GOT3 (cell line): Measurements from ENCODE around the gene CPNE1.

Experiments
- DNase-seq: peaks from one replicate; lab custom pipeline; 2025; ENCODE audit warnings: mixed read lengths; lab: John Stamatoyannopoulos, UW

CPNE1 gene

DNA sequence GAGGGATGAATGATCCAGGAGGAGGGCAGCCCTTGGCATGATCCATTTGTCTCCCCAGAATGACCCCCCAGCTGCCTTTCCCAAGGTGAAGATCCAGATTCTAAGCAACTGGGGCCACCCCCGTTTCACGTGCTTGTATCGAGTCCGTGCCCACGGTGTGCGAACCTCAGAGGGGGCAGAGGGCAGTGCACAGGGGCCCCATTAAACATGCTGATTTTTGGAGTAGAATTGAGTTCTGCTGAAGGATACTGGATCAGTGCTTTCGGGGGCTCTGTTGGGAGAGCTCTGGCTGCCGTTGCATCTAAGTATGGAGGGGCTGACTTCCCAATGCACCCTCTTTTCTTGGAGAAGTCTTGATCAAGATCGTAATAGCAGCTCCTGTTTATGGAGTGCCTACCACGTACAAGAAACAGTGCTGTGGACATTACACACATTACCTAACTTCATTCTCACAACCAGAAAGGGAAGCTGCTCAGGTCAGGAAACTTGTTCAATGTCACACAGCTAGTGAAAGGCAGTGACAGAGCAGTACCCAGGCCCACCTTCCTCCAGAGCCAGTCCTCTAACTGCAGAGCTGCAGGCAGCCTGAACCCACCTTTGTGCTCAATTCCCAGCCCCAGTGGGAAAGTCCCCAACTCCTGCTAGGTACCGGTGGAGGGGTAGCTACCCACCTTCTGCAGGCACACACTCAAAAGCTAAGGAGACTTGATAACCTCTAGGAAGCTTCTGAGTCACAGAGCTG is 43.7 kb downstream of the CPNE1 start:
- no peak for DNase-seq

DNA sequence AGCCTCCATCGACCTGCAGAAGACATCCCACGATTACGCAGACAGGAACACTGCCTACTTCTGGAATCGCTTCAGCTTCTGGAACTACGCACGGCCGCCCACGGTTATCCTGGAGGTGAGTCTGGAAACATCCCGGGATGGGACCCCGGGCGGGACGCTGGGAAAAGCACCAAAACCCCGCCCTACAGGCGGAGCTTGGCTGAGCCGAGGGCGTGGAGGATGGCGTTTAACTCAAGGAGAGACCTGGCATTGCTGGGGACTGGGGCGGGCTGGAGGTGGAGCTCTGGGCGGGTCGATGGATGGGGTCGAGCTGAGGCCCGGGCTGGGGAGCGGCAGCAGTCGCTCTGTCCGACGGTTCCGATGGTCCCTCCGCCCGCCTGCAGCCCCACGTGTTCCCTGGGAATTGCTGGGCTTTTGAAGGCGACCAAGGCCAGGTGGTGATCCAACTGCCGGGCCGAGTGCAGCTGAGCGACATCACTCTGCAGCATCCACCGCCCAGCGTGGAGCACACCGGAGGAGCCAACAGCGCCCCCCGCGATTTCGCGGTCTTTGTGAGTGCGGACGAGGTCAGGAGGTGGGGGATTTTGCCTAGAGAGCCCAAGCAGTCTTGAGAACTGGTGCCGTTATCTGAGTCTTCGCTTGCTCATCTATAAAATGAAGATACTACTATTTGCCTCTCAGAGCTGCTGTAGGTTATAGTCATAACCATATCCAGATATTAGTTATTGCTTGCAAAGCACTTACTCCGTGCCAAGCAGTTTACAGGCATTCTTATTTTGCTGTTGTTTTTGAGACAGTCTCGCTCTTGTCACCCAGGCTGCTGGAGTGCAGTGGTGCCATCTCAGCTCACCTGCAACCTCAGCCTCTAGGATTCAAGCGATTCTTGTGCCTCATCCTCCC is 45.3 kb downstream of the CPNE1 start:
- peak; percentile 60 for DNase-seq

DNA sequence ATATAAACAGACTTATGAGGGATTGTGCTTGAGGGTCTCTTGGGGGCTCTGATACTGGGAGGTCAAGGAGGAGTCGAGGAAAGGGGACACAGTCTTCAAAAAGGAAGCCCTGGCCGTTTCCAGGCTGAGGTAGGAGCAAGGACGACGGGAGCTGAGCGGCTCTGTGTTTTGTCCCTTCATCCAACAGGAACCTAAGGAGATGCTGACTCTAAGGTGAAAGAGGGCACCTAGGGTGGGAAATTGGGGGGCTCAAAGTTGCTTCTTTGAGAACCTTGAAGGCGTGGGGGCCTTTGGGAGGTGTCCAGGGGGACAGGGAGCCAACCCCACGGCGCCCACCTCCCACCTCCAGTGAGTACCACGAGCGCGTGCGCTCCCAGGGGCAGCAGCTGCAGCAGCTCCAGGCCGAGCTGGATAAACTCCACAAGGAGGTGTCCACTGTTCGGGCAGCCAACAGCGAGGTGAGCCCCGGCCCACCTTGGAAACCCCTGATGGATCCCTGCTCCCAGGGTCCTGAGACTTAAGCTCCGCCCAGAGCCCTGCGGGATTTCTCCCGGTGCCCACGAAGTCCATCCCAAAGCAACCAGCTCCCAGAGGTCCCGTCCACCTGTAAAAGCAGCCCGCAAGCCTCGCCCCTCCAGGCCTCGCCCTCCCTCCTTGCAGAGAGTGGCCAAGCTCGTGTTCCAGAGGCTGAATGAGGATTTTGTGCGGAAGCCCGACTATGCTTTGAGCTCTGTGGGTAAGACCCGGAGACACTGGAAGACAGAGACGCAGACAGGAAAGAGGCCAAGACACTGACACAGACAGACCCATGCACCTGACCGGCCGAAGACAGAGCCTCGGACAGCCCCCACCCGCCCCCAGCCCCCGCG is 46.2 kb downstream of the CPNE1 start:
- no peak for DNase-seq

DNA sequence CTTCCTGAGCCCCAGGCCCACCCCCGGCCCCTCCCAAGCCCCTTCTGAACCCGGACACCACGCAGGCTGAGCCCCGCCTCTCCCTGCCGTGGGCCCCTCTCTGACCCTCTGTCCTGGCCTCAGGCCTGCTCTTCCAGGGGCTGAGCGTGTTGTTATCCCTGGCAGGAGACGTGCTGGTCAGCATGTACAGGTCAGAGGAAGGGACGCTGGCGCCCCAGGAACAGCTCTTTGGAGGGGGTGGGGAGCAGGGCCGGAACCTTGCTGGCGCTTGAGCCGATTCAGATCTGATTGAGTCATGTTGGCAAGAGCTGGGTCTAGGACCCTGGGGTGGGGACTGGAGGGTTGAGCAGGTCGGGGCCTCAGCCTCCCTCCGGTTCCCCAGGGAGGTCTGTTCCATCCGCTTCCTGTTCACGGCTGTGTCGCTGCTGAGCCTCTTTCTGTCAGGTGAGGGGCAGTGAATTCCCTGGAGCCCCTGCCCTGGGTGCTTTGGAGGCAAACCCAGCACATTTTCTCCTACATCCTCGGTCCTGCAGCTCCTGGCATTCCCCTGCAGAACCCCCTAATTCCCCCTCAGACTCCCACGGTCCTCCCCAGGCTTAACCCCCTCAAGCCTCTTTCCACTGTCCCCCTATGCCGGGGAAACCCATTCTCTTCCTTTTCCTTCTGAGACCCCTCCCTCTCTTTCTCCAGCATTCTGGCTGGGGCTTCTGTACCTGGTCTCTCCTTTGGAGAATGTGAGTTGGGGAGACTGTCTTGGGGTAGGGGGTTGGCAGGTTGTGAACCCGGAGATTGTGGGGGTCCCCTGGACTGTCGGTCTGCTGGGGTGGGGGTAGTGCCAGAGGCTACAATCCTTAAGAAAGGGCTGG is 47.1 kb downstream of the CPNE1 start:
- DNase-seq: no peak

DNA sequence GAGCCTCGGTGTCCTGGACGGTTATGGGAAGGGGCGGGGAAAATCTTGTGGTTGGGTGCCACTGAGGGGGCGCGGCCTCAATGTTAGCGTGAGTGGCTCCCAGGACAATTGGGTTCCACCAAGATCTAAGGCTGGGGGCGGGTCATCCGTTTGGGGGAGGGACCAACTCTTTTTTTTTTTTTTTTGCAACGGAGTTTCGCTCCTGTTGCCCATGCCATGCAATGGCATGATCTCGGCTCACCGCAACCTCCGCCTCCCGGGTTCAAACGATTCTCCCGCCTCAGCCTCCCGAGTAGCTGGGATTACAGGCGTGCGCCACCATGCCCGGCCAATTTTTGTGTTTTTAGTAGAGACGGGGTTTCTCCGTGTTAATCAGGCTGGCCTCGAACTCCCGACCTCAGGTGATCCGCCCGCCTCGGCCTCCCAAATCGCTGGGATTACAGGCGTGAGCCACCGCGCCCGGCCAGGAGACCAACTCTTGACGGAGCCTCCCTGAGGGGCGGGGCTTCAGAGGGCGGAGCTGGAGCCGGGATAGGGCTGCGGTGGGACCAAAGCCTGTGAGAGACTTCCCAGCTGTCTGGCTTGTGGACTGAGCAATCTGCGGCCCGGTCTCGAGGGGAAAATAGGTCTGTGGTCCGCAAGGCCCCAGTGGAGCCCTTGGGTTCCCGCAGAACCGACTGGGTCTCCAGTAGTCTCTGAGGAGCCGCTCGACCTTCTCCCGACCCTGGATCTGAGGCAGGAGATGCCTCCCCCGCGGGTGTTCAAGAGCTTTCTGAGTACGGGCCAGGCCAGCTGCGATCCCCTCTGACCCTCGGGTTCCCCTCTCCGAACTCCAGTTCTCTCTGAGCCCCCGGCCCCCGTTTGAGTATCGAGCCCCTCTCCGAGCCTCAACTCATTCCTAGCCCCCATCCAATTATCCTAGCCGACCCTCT is 48.0 kb downstream of the CPNE1 start:
- peak; percentile 67 for DNase-seq

DNA sequence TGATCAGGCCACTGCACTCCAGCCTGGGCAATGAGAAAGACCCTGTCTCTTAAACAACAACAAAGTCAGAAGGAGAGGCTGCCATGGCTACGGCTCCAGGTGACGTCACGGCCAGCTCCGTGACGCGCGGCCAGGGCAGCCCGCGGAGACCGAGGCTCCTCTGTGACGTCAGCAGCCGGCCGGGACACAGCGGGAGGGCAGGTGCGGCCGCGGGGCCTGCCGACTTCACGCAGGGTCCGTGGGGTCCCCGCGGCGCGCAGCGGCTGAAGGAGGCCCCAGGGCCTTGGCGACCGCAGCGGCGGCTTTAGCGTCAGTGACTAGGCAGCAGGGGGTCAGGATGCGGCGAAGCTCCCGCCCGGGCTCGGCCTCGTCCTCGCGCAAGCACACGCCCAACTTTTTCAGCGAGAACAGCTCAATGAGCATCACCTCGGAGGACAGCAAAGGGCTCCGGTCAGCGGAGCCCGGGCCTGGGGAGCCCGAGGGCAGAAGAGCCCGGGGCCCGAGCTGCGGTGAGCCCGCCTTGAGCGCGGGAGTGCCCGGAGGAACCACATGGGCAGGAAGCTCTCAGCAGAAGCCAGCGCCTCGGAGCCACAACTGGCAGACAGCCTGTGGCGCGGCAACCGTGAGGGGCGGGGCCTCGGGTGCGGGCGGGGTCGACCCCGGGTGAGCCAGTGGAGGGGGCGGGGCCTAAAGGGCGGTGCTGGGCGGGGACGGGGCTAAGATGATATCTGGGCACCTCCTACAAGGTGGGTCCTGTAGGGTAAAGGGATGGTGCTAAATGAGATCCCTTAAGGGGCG is 48.8 kb downstream of the CPNE1 start, which contains the start of gene SPAG4:
TSS of gene SPAG4 (plus strand) at position 163 of the 798 bp plus-strand sequence. CDS start at position 338, 175 bp downstream.
- DNase-seq: peak; percentile 98

DNA sequence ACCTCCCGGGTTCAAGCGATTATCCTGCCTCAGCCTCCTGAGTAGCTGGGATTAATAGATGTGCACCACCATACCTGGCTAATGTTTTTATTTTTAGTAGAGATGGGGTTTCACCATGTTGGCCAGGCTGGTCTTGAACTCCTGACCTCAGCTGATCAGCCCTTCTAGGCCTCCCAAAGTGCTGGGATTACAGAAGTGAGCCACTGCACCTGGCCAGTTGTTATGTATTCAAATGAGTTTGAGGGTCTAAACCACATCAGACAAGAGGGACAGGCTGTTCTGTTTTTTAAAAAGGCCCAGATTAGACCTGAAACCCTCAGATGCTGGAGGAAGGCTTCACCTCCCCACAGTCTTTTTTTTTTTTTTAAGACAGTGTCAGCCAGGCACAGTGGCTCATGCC is 53.2 kb downstream of the CPNE1 start:
- DNase-seq: no peak

DNA sequence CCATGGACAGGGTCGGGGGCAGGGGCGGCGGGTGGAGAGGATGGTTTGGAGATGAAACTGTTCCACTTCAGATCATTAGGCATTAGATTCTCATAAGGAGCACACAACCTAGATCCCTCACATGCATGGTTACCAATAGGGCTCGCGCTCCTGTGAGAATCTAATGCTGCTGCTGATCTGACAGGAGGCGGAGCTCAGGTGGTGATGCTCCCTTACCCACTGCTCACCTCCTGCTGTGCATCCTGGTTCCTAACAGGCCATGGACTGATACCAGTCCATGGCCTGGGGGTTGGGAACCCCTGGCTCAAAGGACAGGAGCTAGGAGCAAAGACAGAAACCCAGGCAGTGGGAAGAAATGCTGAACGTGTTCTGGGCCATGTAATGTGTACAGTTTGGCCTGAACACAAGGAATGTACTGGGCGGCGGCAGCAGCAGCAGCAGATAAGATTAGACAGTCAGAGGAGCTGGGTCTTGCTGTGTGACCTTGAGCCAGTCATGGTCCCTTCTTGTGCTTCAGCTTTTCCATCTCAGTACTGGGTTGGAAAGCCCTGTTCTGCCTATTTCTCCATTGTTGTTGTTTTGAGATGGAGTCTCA is 53.8 kb downstream of the CPNE1 start:
- DNase-seq: no peak

DNA sequence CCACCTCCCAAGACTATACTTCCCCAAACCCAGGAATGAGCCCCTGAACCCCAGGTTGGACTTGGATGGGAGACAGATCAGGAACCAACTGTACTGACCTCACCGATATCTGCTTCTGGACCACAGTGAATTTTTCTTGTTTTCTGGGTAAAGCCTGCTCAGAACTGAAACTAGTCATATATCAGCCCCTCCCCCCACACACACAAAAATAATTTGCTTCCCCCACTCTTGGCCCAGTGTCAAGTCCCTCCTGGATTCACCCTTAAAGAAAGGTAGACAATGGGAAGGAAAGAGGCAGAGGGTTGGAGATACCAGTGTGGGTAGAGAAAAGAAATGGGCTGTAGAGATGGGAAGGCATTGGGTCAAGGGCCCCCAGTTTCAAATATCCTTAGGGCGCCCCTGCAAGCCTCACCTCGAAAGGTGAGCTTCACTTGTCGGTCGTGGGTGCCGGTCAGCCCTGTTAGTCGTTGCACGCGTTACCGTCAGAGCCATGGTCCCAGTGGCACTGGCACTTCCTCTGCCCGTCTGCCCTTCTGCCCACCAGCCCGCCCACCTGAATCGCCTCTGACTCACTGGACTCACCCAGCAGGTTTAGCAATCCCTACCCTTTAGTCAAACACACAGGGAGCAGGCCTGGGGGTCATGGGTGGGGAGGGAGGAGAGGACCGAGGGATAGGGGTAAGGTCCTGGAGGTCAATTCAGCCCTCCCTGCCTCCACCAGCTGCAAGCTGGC is 57.5 kb downstream of the CPNE1 start:
- DNase-seq: no peak

DNA sequence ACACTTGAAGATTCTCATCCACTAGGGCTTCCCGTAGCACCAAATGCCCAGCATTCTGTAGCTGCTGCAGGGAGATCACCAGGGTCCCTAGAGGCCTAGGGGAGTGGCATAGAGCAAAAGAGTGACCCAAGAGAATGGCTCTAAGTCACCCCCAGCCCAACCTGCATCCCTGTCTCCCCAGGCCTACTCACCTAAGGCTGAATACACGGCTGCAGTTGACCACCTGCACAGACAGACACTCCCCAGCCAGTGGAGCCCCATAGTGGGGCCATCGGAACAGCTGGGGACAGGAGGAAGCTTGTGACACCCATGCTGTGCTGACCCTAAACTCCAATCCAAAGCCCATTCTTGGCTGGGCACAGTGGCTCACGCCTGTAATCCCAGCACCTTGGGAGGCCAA is 58.6 kb downstream of the CPNE1 start:
- DNase-seq: no peak

DNA sequence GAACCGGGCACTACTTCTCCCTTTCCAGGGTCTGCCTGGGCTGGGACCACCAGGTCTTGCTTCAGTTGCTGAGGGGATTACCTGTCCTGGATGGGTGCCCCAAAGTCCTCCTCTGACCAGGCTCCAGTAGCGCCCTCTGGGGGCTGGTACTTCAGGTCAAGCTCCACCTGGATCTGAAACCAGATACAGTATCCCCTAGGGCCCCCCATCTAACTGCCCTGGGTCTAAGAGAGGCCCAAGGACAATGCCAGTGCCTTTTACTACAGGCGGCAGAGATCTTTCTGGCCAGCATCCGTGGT is 60.3 kb downstream of the CPNE1 start:
- DNase-seq: no peak

DNA sequence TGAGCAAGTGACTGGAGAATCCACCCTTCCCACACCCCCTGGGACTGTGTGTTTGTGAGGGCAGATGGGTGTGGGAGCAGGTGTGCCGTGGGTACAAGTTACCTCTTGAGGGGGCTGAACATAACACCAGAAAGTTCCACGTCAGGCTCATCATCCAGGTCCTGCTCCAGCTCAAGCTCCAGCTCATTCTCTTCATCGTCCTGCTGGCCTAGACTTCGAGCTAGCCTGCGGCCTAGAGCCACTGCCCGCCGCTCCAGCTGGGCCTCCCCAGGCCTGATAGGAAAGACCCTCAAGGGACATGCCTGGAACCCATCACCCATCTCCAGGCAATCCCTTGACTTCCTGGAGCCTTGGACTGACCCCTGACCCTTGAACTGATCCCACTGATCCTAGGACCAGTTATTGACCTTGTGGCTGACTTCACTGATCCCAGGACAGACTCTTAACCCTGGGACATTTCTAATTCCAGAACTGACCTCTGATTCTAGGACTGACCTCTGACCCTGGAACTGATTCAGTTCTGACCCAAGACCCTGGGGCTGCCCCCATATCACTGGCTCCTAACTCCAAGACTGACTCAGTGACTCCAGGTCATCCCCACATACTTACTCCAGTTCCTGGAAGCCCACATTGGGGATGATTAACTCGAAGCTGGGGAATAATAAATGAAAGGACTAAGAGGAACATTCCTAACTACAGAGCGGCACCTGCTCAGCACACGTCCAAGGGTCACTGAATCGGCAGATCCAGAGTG is 60.8 kb downstream of the CPNE1 start:
- no peak for DNase-seq

DNA sequence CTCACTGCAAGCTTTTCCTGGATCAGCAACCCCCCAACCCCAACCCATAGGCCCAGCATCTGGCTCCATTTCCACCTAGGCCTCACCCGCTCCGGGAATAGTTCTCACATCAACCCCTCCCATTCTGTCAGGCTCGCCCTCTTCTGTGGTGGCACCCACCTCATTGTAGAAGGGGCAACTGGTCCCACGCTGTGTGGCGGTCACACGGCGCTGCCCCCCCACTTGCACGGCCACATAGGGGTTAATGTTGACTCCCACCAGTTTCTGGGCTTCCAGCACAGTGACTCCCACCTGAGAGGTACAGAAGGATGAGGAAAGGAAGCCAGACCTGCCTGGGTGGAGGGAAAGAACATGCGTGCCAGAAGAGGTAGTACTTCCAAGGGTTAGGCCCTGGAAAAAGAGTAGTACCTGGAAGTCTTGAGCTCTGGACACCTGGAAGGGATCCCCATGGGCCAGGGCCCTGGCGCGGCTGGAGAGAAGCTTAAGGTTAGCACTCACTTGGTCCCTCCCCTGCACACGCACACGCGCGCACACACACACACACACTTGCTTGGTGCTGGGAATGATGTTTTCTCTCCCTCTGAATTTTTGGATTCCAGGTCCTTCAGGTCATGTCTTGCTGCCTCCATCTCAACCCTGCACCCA is 61.7 kb downstream of the CPNE1 start:
- DNase-seq: no peak

DNA sequence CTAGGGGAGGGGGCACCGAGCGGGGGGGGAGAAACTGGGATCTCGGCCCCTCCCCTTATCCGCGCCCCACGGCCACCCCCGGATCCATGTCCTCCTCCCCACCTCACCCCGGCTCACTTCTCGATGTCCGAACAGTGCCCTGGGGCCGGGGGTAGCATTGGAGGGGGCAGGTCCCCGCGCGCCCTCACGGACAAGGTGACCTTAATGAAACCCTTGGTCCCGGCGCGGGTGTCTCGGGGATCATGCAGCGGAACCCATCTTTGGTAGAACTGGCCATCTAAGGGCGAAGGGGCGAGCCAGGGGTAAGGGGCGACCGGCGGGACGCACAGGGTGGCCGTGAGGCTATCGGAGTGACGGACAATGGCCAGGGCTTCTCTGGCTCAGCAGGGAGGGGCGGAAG is 62.7 kb downstream of the CPNE1 start:
- DNase-seq: no peak

DNA sequence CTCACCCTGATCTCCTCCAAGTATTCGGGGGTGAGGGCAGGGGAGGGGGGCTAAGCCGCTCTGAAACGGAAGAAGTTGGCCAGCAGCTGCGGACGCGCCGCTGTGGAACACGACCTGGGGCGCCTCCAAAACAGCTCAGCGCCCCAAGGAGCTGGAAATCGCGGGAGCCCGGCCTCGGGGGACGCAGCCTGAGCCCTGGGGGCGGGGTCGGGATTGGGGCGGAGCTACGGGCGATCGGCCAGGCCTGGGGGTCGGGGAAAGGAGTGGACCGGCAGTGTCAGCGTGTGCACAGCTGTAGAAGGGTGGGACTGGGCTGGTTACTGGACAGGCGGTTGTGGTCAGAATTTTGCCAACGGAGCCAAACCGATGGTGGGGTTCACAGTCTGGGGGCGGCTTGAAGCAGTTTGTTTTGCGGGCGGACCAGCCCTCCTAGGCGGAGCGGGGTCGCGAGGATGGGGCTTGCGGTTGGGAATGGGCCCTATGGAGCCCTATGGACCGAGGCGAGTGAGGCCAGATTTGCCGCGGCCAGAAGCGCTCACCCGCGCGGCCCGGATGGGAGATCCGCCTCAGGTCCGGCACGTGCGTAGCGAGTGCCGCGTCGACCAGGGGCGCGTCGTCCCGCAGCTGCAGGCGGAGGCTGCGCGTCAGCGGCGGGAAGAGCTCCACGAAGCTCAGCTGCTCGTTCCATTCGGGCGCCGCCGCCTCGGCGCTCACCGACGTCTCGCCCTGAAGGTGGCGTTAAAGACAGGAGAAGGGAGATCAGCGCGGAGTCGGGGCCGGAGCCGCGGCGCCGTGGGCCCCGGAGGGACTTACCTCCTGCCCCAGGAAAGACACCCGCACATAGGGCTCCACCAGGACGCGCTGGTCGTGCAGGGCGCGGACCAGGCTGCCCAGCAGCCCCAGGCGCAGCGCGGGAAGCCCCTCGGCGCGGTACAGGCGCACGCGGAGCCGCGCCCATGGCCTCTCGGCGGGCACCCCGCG is 63.4 kb downstream of the CPNE1 start:
- no peak for DNase-seq
